ENCODE data around the gene FAM151A.

FAM151A gene

GRCh38 chr1:54579337-54579781 is 44.0 kb downstream of the FAM151A start:
- no peak for DNase-seq (ENCODE audit: low read depth)

DNA sequence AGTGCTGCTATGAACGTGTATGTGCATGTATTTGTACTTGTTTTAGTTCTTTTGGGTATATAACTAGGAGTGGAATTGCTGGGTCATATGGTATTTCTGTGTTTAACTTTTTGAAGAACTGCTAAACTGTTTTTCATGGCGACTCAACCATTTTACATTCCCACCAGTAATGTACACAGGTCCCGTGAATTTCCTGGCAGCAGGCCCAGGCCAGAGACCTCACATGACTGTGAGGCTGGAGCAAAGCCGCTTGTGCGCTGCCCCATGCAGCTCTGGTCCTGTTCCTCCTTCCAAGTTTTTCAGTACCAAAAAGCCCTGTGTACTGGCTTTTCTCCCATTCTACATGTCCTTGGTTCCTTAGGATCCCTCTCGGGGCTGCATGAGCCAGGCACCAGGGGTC is 45.7 kb downstream of the FAM151A start:
- no peak for DNase-seq (ENCODE audit: low read depth)

- no peak for DNase-seq (ENCODE audit: low read depth)
These were observed 47.6 kb downstream of the FAM151A start for GRCh38 chr1:54575605-54576290.

- no peak for DNase-seq (ENCODE audit: low read depth)
These were observed 48.2 kb downstream of the FAM151A start for GRCh38 chr1:54575161-54575560.

DNA sequence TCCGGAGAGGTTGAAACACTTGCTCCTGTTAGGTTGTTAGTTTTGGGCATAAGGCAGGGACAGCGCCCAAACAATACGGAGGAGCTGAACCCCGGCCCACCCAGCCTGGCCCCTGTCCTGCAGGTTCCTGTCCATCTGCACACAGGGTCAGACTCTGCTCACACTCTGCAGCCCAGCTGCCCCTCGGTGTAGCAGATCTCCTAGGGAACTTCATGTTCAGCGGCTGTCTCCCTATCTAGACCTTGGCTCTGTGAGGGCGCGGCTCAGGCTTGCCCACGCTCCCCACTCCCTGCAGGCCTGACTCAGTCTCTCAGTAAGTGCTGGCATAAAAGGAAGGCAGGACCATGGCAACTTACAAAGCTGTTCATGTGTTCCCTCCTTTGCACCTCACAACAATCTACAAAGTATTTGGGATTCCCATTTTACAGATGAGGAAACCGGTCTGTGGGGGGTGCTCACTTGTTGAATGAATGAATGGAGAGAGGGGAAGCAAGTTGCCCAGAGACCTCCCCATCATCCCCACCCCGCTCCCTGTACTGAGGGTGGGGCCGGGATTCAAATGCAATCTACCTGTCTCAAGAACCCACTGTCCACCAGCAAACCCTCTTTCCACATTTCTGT is 49.1 kb downstream of the FAM151A start:
- no peak for DNase-seq (ENCODE audit: low read depth)

- no peak for DNase-seq (ENCODE audit: low read depth)
These were observed 50.8 kb downstream of the FAM151A start for GRCh38 chr1:54572542-54572850.

DNA sequence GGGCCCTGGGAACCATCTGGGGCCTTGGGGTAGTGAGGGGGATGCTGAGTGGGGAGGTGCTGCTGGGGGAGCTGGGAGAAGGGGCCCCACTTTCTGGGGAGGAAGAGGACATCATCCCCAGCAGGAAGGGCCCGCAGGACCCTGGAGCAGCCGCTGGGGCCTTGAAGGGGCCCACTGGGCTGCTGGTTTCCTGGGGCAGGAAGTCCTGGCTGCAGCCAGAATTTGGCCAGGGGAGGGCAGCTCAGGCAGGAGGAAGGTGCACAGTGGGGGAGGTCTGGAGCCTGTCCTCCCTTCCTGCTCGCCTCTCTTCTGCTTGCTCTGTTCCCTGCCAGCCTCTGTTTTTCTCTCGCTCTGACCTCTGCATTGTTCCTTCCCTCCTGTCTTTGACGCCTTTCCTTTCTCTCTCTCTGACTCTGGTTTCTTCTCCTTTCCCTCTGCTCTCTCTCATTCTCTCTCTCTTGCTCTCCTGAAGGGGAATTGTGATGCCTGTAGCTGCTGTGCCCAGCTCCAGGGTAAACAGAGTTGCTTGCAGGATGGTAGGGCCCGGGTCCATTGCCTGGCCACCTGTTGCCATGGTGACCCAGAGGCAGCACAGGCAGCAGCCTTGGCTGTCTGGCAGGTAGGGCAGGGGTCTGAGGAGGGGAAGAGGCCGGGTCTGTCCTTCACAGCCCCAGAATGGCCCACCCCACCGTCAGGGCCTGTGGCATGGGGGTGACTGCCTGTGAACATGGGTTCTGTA is 51.4 kb downstream of the FAM151A start:
- no peak for DNase-seq (ENCODE audit: low read depth)

DNA sequence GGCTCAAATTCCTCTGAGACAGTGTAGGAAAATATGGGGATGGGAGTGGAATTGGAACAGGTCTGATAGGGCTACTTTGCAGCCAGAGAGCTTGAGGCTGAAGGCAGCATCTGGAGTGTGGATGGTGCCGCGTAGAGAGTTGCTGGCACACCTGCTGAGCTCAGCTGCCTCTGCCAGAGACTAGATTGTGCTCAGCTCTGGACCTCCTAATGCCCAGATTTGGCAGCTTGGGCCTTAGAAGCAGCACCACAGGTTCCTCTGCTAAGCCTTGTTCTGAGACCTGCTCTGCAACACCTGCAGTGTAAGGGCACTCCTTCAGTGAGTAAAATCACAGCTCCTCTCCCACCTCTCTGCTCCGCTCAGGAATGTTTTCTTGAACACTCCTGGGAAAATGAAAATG is 52.0 kb downstream of the FAM151A start:
- DNase-seq (ENCODE audit: low read depth), result no peak

- no peak for DNase-seq (ENCODE audit: low read depth)
These were observed 53.2 kb downstream of the FAM151A start for GRCh38 chr1:54570161-54570560.

DNA sequence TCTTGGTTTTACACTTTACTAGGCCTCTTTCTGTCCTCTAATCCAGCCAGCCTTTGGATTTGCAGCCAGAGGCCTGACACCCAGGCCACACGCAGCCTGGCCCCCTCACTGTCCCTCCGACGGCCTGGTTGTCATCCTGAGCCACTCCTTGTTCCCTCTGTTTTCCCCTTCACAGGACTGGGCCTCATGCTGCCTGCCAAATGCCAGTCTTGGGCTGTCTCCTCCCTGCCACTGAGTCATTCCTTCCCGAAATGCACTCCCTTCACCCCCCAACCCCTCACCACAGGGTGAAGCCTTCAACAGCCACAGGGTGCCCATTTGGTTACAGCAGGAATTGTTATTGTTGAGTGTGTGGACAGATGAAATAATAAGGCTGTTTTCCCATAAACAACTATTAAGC is 54.0 kb downstream of the FAM151A start:
- DNase-seq (ENCODE audit: low read depth), result no peak

DNA sequence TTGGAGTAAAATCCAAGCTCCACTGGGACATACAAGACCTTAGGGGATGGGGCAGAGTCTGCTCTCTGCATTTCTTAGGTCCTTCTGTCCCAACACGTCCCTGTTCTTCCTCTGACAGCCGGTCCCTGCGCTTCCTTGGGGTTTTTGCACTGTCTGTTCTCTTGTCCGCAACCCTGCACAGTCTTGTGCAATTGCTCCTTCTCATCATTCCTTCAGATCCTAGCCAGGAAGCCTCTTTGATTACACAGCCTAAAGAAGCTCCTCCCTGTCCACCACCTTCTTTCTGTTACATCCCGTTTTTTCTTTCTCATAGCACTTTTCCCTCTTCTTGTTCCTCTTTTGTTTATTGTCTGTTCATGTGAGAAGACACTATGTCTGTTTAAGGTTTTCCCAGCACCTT is 55.4 kb downstream of the FAM151A start:
- no peak for DNase-seq (ENCODE audit: low read depth)

- no peak for DNase-seq (ENCODE audit: low read depth)
These were observed 56.7 kb downstream of the FAM151A start for GRCh38 chr1:54566438-54567141.

DNA sequence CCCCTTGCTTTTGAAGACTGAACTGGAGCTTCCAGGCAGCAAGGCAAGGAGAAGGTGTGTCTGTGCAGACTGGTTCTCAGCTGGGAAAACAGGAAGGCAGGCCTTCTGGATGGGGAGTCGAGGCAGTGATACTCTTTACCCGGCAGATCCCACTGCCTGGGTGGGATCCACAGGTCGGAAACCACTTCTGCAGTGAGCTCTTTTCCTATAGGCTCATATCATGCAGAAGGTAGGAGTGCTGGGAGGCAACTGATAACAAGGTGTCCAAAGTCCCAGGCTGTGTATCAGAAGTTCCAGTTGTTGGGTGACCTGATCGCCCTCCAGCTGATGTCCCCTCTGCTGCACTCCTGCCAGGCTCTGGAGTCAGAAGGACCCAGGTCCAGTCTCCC is 58.2 kb downstream of the FAM151A start:
- DNase-seq (ENCODE audit: low read depth), result no peak

- DNase-seq (ENCODE audit: low read depth), result no peak
These were observed 58.8 kb downstream of the FAM151A start for GRCh38 chr1:54564312-54565112.

GRCh38 chr1:54559771-54560231 is 63.5 kb downstream of the FAM151A start:
- DNase-seq (ENCODE audit: low read depth), result no peak
